Measurements from ENCODE around the gene TBRG1.
A peak's percentile ranks its signal among the peaks of the same experiment; 100 is the strongest.

TBRG1 gene

DNA sequence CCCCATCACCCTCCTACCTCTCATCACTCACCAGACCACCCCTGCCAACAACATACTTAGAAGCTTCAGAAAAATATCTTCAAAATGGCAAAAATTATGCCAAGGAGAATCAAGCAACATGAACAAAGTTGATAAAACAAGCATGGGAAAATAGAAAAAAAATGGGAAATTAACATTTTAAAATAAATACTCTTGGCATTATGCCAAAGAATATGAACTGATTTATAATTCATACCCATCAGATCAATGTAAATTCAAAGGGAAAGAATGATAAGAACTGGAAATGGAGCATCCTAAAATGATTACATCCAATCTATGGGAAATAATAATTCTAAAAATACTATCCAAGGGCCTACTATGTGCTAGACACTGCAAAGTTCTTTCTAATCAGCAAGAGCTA lies 38.9 kb downstream of the TBRG1 start:
- H3K27ac ChIP-seq: no peak overlapping the region
- no peak for TF ChIP-seq ZFX (IDR thresholded peaks at IDR 0.05; ENCODE audit: borderline replicate concordance)
- TF ChIP-seq, protein P1, sequence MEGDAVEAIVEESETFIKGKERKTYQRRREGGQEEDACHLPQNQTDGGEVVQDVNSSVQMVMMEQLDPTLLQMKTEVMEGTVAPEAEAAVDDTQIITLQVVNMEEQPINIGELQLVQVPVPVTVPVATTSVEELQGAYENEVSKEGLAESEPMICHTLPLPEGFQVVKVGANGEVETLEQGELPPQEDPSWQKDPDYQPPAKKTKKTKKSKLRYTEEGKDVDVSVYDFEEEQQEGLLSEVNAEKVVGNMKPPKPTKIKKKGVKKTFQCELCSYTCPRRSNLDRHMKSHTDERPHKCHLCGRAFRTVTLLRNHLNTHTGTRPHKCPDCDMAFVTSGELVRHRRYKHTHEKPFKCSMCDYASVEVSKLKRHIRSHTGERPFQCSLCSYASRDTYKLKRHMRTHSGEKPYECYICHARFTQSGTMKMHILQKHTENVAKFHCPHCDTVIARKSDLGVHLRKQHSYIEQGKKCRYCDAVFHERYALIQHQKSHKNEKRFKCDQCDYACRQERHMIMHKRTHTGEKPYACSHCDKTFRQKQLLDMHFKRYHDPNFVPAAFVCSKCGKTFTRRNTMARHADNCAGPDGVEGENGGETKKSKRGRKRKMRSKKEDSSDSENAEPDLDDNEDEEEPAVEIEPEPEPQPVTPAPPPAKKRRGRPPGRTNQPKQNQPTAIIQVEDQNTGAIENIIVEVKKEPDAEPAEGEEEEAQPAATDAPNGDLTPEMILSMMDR (IDR thresholded peaks at IDR 0.05): no peak

DNA sequence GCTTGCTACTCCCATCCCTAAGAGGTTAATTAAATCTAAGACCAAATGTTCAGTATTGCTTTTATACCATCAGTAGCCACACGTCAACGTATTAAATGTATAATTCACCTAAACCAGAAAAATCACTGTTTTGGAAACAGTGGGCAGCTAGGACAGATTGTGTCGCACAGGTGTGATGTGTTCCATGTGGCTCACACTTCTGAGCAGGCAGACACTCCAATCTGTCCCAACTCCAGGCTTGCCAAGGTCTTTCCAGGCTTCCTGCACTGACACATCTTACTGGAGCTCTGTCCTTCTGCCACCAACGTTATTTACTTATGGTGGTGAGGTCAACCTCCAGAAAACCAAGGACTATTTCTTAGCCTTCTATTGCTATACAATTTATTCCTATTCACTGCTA lies 39.4 kb downstream of the TBRG1 start:
- no peak for TF ChIP-seq ZFX (IDR thresholded peaks at IDR 0.05; ENCODE audit: borderline replicate concordance)
- TF ChIP-seq, protein P1 (IDR thresholded peaks at IDR 0.05): no peak
- H3K27ac ChIP-seq: no peak overlapping the region

DNA sequence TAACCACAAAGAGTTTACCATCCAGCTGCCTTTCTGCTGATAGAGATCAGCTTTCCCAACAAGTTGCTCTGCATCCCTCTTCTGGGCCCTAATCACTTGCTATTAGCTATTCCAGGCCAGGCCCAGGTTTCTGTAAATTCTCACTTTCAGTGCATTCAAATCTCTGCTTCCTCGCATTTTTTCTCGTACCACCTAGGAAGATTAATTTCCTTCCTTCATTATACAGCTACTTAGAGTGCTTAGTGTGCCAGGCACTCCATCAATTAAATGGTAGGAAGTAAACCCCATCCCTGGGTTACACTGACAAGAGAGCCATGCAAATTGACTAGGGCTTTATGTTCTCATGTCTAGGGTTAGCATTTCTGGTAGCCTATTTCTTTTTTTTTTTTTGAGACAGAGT lies 41.2 kb downstream of the TBRG1 start:
- no peak overlapping the region for H3K27ac ChIP-seq
- no peak for TF ChIP-seq ZFX (IDR thresholded peaks at IDR 0.05; ENCODE audit: borderline replicate concordance)
- TF ChIP-seq, protein P1 (IDR thresholded peaks at IDR 0.05): no peak

DNA sequence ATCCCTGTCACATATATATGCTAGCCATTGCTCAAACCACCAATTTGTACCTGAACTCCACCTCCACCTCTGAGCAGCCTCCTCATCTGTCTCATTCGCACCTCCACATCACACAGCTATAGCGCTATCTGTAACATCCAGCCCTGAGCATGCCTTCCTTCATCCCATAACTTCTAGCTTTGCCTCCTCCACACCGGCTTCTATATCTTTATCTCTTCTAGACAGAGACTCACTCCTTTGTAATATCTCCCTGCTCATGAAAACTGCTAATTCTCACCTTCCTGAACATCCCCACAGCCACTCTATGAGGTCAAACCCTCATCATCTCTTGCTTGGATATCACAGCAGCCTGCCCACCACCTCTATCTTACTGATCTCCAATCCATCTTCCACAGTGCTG lies 44.9 kb downstream of the TBRG1 start:
- TF ChIP-seq ZFX (IDR thresholded peaks at IDR 0.05; ENCODE audit: borderline replicate concordance): no peak
- TF ChIP-seq, protein P1 (IDR thresholded peaks at IDR 0.05): no peak
- no peak overlapping the region for H3K27ac ChIP-seq

DNA sequence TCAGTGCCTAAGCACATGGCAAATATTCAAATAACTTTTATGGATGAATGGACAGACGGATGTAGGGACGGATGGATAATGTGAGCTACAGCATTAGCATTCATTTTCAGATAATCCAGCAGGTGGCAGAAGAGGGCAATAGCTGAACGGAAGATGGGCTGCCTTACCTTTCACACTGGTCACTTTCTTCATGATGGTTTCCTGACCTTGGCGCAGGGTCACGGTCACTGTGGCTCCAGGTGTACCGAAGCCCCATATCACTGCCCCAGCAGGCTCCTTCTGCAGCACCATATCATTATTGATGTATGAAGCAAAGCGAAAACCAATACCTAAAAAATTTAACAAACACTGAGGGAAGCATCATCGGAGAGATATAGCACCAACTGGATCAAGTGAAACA lies 46.5 kb downstream of the TBRG1 start:
- no peak for TF ChIP-seq ZFX (IDR thresholded peaks at IDR 0.05; ENCODE audit: borderline replicate concordance)
- TF ChIP-seq, protein P1 (IDR thresholded peaks at IDR 0.05): peak; percentile 91
- no peak overlapping the region for H3K27ac ChIP-seq

DNA sequence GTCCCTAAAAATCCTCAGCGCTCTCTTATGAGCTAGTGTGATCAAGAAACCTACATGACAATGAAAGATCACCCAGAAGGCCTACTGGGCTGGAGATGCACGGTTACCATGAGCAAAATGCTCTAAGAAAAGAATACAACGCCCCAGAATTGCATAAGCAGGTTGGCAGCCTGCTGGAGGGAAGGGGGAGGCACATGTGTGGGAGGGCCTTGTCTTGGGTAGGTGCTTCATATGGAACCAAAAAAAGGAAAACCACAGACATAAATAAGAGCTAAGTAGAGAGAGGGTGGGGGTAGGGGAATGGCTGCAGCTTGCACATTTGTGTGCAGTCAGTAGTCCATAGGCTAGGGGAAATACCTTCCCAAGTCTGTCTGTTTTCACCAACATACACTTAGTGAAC lies 48.1 kb downstream of the TBRG1 start:
- no peak for TF ChIP-seq ZFX (IDR thresholded peaks at IDR 0.05; ENCODE audit: borderline replicate concordance)
- TF ChIP-seq, protein P1 (IDR thresholded peaks at IDR 0.05): no peak
- H3K27ac ChIP-seq: no peak overlapping the region

DNA sequence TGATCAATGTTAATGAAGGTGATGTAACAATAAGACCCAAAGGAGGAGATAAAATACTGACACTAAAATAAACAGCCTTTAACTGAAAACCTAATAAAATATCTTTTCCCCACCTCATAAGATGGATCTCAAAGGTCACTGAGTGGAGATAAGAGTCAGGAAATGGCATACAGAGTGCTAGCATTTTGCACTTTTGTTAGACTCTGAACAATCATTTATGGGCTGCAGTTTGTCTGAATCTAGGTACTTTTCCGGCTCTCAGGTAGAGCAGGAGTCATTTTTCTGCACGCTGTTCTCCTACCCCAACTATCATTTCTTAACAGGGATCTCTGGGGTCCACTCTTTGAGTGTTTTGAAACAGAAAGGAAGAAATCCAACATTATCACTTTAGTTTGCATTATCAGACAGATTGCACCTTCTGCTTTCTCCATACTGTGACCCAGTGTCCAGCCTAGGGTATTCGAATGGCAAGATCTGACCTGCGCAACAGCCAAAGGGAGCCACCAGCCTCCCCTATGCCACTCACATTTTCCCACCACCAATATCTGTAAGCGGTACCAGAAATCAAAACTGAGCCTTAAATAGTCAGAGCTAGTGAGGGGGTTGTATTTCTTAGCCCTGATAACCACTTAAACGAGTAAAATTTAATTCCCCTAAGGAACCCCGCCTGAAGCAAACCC lies 50.0 kb downstream of the TBRG1 start:
- H3K27ac ChIP-seq: no peak overlapping the region
- TF ChIP-seq, protein P1 (IDR thresholded peaks at IDR 0.05): no peak
- TF ChIP-seq ZFX (IDR thresholded peaks at IDR 0.05; ENCODE audit: borderline replicate concordance): no peak
